Activated CD4-positive, CD25-positive, alpha-beta regulatory T cell (primary cell): ENCODE results near the gene GHRHR.

Source experiments
- DNase-seq, 4 experiments: peaks; one replicate each; lab custom pipeline; 2025; lab: John Stamatoyannopoulos, UW

The GHRHR gene

DNA sequence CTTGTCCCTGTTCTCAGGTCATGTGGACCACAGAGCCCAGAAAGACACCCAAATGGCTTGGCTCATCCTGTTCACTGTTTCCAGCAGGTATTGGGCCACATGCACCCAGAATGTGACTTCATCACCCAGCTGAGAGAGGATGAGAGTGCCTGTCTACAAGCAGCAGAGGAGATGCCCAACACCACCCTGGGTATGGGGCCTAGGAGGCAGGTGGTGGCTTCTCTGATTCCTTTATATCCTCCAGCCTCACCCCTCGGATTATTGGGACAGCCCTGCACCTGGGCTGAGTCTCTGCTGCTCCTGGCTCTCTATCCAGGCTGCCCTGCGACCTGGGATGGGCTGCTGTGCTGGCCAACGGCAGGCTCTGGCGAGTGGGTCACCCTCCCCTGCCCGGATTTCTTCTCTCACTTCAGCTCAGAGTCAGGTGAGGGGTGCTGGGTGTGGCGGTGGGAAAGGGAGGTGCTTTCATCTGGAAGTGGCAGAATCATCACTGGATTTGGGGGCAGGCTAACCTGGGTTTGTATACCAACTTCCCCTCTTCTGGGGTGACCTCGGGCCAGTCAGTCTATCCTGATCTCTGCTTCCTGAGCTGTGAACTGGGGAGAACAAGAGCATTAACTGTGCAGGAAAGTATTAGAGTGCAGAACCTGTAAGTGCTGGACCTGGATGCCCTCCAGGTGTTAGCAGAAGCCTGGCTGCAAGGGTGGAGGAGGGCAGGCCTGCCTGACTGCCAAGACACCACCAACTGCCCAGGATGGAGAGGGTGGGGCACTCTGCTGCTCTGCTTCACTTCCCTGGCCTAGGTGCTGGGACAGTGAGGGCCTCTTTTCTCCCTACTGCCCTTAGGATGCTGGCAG, 5.2 kb downstream of the GHRHR start:
- DNase-seq: no peak

DNA sequence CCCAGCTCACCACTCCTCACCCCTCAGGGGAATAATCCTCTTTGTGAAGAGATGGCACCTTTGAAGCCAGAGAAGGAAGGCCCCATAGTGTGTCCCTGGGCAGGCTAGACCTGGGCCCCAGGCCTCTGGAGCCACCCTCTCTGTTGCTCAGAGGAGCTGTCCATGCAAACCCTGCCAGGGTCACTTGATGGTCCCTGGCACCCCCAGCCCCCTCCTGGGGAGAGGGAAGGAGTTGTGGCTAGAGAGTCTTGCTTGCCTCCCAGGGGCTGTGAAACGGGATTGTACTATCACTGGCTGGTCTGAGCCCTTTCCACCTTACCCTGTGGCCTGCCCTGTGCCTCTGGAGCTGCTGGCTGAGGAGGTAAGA, 5.8 kb downstream of the GHRHR start:
- no peak for DNase-seq

DNA sequence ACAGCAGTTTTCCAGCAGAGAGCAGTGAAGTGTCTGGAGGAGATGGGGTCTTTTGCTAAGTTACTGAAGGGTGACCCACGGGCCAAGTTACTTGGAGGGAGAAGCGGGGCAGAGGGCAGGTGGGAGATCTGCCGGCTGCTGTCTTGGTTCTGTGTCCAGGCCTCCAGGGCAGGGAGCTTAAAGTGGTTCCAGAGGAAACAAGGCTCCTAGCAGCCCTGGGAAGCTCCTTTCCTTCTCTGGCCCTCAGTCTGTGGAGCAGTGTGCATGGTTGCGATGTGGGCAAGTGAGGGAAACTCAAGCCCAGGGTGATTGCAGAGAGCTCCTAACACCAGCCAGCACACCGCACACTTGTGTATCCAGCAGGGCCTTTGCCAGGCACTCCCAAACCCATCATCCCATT, 6.3 kb downstream of the GHRHR start:
- no peak for DNase-seq

DNA sequence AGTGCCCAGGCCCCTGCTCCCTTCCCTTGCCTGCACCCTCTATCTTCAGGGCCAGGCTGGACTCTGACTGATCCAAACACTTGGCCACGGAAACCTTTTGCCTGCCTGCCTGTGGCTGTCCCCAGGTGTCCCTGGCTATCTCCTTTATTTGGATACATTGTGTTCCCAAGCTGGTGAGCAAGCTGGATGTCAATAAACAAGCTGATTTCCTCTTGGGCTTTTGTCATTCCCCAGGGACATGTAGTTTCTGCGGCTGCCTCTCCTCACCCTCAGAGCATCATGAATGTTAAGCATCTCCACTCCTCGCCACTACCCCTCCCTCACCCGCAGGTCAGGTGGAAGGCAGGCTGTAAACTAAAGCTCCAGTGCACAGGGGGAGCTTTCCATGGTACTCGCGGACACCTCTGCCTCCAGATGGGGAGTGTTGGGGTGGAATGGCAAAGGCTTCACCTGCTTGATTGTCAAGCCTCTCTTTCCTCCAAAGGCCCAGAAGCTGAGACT, 6.9 kb downstream of the GHRHR start:
- DNase-seq: no peak

DNA sequence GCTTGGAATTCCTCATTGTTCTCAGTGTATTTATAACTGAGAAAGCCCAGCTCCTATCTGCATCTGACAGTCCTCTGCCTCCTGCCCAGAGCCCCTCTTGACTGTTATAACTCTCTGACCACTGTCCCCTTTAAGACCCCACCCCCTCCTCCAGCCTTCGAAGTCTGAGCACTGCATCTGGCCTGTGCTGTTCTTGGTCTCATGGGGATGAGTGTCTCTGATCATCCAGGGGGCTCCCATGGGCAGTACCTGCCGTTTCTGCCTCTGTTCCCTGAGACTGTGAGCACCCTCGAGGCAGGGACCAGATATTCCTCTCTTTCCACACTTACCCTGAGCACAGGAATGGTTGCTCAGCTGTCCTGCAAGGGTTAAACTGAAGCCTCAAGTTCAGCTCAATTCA, 7.7 kb downstream of the GHRHR start:
- no peak for DNase-seq

DNA sequence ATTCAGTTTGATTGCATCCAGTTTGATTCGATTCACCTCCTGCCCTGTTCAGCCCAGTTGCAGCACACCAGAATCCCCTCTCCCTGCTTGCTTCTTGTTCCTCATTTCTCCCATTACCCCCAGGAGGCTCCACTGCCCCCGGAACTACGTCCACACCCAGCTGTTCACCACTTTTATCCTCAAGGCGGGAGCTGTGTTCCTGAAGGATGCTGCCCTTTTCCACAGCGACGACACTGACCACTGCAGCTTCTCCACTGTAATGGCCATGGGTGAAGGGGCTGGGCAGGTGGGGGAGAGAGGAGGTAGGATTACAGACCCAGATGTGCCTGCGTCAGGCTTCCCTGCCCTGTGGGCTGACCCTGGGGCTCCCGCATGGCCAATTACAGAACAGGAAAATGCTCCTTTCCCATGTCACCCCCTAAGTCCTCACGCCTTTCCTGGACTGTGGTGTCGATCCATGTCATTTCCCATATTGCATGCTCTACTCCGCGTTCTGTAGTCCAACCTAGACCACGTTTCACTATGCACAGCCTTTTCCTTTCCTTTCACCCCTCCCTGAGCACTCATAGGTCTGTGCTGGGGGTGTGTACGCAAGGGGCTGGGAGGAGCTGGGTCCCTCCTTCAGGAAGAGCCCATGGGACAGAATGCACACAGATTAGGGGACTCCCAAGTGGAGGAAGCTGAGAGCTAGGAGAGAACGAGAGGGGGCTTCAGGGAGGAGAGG, 8.2 kb downstream of the GHRHR start:
- DNase-seq: no peak

DNA sequence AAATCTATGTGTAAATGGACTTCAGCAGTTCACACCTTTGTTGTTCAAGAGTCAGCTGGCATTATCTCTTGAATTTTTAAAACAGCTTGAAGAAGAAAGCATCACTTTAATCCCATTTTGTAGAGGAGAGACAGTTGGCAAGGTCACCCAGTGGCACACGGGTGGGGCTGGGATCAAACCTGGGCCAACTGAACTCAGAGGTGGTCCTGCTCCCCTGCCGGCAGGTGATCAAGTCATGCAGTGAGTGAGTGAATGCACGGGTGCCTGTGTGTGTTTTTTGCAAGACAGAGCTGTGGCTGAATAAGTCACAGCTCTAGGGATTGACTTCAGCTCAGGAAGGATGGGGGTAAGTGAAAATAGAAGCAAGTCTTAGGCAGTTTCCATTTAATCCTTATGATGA, 9.5 kb downstream of the GHRHR start:
- no peak for DNase-seq

DNA sequence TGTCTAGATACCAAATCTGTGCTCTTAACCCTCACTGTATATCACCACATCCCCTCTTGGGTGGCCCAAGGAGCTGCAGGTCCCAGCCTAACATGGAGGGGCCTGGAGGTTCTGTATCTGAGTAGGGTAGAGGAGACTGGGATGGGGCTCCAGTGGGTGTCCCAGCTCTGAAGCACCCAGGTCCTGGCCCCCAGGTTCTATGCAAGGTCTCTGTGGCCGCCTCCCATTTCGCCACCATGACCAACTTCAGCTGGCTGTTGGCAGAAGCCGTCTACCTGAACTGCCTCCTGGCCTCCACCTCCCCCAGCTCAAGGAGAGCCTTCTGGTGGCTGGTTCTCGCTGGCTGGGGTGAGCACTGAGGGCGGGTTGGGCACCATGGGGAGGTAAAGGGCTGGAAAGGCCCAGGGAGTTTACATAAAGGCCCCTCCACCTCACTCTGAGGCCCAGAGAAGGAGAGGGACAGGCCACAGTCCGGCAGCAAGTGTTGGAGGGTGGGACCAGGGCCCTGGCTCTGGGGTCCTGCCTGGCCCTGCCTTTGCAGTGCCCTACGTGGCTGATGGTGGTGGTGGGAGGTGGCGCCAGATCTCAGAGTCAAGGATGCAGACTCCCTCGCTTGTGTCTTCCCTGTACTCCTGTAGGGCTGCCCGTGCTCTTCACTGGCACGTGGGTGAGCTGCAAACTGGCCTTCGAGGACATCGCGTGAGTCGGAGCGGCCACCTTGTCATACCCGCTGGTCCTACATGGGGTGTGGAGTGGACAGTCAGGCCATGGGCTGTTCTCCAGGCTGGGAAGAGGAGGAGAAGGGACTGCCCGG, 10.2 kb downstream of the GHRHR start:
- no peak for DNase-seq

DNA sequence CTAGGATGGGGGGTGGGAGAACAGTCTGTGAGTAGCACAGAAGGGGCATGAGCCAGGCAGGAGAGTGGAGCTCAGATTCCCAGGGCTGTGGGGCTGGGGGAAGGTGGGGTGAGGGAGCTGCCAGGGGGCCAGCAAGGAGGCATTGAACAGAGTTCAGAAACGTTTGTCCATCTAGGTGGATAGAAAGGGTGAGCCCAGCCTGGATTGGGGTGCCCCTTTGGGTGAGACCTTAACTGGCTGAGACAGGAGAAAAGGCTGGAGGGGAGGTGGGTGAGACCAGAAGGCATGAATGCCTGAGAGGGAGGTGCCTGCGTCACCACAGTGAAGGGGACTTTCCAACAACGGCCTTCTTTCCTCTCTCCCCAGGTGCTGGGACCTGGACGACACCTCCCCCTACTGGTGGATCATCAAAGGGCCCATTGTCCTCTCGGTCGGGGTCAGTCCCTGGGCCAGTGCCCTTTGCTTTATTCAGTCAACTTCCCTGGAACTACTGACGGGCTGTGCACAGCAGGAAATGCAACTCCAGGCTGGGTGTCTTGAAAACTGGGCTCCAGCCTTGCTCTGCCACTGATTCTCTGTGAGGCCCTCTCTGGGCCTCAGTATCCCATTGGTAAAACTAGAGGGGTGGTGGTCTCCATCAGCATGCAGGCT, 11.0 kb downstream of the GHRHR start:
- peak in 1 of 4 experiments; percentile 12 for DNase-seq

DNA sequence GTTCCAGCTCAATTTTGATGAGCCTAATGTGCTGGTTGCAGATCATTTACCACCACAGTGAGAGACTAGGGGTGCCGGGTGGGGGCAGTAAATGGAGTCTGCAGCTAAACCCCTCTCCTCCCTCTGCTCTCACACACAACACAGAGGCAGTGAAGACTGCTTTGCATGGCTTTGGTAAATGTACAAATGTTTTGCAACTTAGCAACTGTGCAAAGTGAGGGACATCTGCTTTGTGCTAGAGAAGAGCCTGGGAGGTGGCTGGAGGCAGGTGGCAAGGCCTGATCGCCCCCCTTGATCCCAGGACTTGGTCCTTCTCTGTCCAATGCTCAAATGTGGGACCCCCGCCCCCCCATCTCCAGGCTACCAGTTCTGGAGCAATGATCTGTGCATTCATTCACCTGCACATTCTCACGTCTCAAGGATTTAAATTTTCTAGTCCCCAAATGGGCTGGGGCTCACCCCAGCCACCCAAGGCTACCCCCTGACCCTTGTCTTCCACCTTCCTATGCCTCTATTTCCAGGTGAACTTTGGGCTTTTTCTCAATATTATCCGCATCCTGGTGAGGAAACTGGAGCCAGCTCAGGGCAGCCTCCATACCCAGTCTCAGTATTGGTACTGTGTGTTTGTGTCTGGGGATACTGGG, 11.6 kb downstream of the GHRHR start:
- DNase-seq: no peak

DNA sequence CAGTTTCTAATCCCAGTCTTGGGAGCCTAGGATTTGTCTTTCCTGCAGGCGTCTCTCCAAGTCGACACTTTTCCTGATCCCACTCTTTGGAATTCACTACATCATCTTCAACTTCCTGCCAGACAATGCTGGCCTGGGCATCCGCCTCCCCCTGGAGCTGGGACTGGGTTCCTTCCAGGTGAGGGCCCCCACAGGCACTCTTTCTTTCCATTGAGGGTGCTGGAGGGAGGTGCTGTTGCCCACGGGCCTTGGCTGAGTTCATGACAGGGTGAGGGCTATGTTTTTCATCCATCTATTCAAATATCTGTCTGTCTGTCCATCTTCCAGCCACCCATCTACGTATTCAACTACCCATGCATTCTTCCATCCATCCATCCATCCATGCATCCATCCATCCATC, 12.6 kb downstream of the GHRHR start:
- no peak for DNase-seq

DNA sequence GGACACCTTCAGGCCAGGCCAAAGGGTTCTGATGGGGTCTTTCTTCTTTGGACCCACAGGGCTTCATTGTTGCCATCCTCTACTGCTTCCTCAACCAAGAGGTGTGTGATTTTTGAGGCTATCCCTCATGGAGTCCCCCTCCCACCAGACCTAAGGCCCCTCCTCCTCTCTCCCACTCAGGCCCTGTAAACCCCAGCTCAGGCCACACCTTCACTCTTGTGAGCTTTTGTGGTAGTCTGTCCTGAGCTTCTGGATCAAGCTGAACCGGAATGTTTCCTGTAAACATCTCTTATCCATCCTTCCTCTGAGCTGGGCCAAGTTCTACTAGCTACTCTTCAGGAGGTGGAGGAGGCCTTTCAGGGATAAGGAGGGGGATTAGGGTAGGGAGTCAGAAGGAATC, 13.5 kb downstream of the GHRHR start:
- DNase-seq: no peak

DNA sequence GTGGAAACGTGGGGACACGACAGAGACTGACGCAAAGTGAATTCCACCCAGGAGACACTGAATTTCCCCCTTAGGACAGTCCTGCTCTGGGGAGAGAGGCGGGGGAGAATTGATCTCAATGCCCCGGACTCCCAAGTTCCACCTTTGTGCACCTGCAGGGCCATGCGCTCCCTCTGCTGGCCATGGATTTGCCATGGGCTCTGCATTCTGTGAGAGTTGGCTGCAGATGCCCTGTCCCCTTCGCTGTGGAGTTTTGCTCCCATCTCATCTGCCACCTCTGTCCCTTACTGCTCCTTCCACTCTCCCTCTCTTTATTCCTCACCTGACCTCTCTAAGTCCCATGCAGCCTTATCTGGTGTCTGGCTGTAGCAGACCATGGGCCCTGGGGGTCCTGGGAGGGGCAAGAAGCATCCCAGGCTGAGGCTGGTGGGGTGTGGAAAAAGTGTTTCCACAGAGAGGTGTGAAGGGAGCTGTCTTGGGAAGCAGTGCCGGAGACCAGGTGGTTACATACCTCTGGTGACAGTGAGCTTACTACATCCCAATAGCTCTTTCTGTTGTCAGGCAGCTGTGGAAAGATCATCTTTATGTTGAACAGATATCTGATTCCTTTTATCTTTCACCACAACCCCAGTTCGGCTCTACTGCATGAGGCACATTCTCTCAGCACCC, 14.3 kb downstream of the GHRHR start:
- no peak for DNase-seq

DNA sequence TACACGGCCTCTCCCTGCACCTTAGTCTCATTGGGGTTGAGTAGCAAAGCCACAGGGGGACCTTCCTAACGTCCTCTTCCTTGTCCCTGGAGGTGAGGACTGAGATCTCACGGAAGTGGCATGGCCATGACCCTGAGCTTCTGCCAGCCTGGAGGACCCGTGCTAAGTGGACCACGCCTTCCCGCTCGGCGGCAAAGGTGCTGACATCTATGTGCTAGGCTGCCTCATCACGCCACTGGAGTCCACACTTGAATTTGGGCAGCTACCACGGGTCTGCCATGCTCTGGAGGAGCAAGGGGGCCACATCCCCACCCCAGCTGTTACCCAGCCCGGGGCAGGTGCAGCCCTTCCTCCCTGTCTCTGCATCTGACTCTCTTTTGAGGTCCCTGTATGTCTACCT, 15.3 kb downstream of the GHRHR start:
- no peak for DNase-seq

DNA sequence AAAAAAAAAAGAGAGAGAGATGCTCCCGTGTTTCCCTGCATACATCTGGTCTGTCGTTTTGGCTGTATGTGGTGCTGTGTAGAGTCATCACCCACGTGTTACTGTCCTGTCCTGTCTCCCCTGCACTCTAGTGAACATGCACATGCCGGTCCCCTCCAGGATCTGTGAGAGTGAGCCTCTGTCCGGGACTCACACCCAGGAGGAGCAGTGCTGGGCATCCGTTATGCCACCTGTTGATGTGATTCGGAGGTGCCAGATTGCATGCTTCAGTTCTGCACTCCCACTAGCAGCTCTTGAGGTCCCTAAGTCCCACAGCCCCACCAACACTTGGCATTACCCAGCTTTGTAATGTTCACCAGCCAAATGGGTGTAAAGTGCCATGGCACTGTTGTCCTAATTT, 16.4 kb downstream of the GHRHR start:
- DNase-seq: no peak

DNA sequence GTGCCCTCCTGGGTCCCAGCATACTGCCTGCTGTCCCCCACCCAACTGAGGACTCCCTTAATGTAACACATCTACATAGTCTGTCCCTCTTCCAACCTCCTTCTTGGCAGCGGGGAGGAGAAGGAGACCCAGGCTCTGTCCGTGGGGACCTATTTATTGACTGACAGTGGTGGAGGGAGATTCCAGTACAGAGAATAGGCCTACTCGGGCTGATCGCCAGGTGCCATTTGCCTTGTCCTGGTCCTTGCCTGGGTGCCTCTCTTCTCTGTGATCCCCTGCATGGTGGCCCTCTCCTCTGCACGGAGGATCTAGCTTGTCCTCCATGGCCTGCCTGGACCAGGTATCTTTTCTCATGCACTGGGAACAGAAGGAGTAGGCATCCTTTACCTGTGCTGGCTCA, 17.0 kb downstream of the GHRHR start:
- no peak for DNase-seq

DNA sequence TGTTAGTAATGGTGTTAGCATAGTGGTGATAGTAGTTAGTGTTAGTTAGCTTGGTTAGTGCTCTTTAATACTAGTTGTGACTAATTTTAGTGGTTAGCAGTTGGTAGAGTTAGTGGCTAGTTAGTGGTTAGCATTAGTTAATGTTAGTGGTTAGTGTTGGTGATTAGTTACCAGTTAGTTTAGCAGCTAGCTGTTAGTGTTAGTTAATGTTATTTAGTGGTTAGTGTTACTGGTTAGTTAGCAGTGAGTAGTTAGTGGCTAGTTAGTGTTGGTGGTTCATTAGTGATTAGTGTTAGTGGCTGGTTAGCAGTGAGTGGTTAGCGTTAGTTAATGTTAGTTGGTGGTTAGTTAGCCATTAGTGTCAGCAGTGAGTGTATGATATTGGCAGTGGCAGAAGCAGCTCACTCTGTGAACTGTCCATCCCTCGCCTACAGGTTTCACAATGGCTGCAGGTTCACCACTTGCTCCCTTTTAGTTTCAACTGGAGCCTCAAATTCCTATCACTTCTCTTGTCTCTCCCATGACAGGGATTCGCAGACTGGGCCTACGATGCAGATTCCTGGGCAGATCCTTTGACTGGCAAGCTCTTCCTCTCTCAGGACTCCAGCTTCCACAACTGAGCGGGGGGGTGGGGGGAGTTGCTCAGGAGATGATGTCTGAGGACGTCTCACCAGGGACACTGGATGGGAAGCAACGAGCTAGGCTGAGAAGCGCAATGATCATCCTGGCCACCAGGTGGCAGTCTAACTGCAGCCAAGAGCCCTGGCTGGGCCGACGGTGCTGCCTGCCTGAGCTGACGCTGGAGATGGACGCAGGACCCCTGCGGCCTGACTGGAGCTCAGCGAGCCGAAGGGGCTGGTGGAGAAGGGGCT, 19.5 kb downstream of the GHRHR start:
- DNase-seq: peak; percentile 42 to 64 (median 48)

DNA sequence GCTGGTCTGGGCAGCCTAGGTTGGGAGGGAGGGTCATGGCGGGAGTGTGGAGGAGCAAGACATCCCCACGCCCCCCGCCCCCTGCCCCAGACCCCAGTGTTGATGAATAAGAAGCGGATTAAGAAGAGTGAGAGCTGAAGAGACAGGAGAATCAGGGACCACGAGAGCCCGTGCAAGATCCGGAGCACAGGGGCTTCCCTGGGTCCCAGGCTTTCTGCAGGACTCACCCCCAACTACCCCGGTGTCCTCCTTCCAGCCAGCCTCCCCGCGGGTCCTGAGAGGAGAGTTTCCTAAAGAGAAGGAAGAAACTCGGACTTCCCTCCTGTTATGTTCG, 20.1 kb downstream of the GHRHR start:
- DNase-seq: no peak

DNA sequence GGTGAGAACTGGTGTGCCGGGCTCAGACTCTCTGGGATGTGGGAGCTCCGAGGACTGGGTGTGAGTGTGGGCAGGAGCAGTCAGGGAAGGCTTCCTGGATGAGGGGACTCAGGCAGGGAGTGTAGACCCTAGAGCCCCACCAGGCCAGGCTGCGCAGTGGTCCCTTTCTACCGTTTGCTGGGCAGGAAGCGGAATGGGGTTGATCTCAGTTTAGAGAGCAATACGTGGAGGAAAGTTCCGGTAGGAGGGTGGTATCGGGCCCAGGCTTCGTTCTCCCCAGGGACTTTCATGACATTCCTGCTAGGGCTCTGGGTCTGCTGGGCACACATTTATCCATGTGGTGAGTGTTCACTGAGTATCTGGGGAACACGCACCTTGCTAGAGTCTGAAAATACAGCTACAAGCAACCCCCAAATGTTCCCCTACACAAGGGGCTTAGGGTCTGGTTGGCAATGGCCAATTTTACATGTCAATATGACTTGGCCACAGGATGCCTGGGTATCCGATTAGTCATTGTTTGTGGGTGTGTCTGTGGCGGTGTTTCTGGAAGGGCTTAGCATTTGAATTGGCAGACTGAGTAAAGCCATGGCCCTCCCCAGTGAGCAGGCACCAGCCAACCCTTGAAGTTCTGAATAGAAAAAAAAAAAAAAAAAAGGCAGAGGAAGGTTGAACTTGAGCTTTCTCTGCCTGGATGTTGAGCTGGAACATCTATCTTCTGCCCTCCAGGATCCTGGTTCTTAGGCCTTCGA, 20.8 kb downstream of the GHRHR start:
- no peak for DNase-seq
